MCF 10A (cell line): ENCODE results near the gene GMIP. TPM values are rescaled to one million over a fixed set of nuclear protein-coding genes. Genes with fewer than 3 reads are reported as not detected.
"Not testable (repeated sequence)": the region's sequence is repeated elsewhere in the genome, so short reads cannot be mapped to it uniquely, and the experiment has no call there.

Experiments used
- BruUV-seq: library from RNA; stranded (reverse); fragments of 400-500 nt; replicated peaks from 2 replicates; lab custom pipeline; 2021; lab: Mats Ljungman, UMichigan
- CTCF ChIA-PET: fragments of 300-600 bp; sonication (Branson Sonifier 250); formaldehyde crosslinking; extraction: SDS; loops from one replicate; lab custom pipeline; 2021; ENCODE audit warnings: antibody characterized with exemption, inconsistent platforms; lab: Yijun Ruan, JAX
- POLR2A ChIA-PET: fragments of 300-600, 350-650 bp; sonication (Branson Sonifier 250); formaldehyde crosslinking; extraction: SDS; loops from one replicate; lab custom pipeline; 2020; ENCODE audit warnings: antibody characterized with exemption, inconsistent platforms; lab: Yijun Ruan, JAX
- DNase-seq: peaks from one replicate; pipeline ENCODE4 v3.0.0-alpha.2; 2018; ENCODE audit not compliant: unreplicated experiment
- H3K27ac Mint-ChIP-seq: one replicate; pipeline ENCODE4 v1.8.0; 2022; ENCODE audit warnings: mild to moderate bottlenecking, low read depth, mixed read lengths; ENCODE audit not compliant: unreplicated experiment
- H3K27me3 Mint-ChIP-seq: one replicate; pipeline ENCODE4 v1.8.0; 2022; ENCODE audit warnings: mixed read lengths; ENCODE audit not compliant: insufficient read depth, unreplicated experiment
- H3K36me3 Mint-ChIP-seq: one replicate; pipeline ENCODE4 v1.8.0; 2022; ENCODE audit warnings: mild to moderate bottlenecking, moderate library complexity, mixed read lengths; ENCODE audit not compliant: insufficient read depth, unreplicated experiment
- H3K4me1 Mint-ChIP-seq: one replicate; pipeline ENCODE4 v1.8.0; 2022; ENCODE audit warnings: mixed read lengths; ENCODE audit not compliant: insufficient read depth, unreplicated experiment
- H3K4me3 Mint-ChIP-seq: one replicate; pipeline ENCODE4 v1.8.0; 2022; ENCODE audit warnings: mild to moderate bottlenecking, moderate library complexity, mixed read lengths; ENCODE audit not compliant: unreplicated experiment
- H3K9me3 Mint-ChIP-seq: one replicate; pipeline ENCODE4 v1.8.0; 2022; ENCODE audit warnings: mixed read lengths; ENCODE audit not compliant: unreplicated experiment
- intact Hi-C: fragments of 100-400 bp; cut with micrococcal nuclease; formaldehyde crosslinking; loops from 2 replicates; pipeline ENCODE4 v1.14.1; 2022
- total RNA-seq: library from RNA; stranded (reverse); gene quantifications from 2 replicates; pipeline ENCODE4 v1.2.3, GENCODE V29; 2022
- TF ChIP-seq, protein P1 (sequence below): fragments of 200-600 bp; IDR thresholded peaks from one replicate; pipeline ENCODE4 v1.8.0; 2022; ENCODE audit warnings: antibody characterized with exemption, mild to moderate bottlenecking; ENCODE audit not compliant: unreplicated experiment

Gene GMIP
- total RNA-seq, 1 experiment from 2014 or later = 10.1 TPM

DNA sequence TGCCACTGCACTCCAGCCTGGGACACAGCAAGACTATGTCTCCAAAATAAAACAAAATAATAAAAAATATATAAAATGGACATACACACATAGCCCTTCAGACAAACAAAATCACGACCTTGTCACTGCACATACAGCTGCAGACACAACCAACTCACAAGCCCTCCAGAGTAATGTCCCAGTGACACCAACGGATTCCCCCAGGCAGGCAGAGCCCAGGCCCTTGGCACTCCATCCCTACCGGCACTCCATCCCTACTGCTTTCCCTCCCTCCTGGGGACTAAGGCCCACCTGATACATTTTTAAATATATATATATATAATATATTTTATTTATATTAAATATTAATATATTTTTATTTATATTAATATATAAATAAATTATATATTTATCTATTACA lies 43.6 kb upstream of the GMIP start:
- ChIA-PET POLR2A (no interaction called here), CTCF (no interaction called here)
- no peak overlapping the region for H3K27ac Mint-ChIP-seq
- peaks cover 20% of the 10 kb centered on the region for H3K9me3 Mint-ChIP-seq
- H3K4me1 Mint-ChIP-seq = no peaks in the 10 kb centered on the region
- intact Hi-C loops = no loop called here
- no peaks in the 10 kb centered on the region for H3K27me3 Mint-ChIP-seq
- no peaks in the 10 kb centered on the region for H3K36me3 Mint-ChIP-seq
- no peak for DNase-seq
- TF ChIP-seq, protein P1, sequence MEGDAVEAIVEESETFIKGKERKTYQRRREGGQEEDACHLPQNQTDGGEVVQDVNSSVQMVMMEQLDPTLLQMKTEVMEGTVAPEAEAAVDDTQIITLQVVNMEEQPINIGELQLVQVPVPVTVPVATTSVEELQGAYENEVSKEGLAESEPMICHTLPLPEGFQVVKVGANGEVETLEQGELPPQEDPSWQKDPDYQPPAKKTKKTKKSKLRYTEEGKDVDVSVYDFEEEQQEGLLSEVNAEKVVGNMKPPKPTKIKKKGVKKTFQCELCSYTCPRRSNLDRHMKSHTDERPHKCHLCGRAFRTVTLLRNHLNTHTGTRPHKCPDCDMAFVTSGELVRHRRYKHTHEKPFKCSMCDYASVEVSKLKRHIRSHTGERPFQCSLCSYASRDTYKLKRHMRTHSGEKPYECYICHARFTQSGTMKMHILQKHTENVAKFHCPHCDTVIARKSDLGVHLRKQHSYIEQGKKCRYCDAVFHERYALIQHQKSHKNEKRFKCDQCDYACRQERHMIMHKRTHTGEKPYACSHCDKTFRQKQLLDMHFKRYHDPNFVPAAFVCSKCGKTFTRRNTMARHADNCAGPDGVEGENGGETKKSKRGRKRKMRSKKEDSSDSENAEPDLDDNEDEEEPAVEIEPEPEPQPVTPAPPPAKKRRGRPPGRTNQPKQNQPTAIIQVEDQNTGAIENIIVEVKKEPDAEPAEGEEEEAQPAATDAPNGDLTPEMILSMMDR = no peak
- H3K4me3 Mint-ChIP-seq = no peak overlapping the region
- BruUV-seq = no TSS peak

DNA sequence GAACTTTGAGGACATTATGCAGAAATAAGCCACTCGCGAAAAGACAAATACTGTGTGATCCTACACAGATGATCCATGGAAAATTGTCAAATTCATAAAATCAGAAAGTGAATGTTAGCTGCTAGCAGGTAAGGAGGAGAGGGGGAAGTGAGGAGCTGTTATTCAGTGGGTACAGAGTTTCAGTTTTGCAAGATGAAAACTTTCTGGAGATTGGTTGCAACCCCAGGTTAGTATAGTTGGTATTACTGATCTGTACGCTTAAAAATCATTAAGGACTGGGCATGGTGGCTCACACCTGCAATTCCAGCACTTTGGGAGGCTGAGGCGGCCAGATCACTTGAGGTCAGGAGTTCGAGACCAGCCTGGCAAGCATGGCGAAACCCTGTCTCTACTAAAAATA lies 43.1 kb upstream of the GMIP start:
- no TSS peak for BruUV-seq
- no peak overlapping the region for H3K27ac Mint-ChIP-seq
- DNase-seq = no peak
- no peaks in the 10 kb centered on the region for H3K4me1 Mint-ChIP-seq
- intact Hi-C loops = no loop called here
- no peaks in the 10 kb centered on the region for H3K27me3 Mint-ChIP-seq
- ChIA-PET POLR2A (no interaction called here), CTCF (no interaction called here)
- TF ChIP-seq, protein P1 = no peak
- H3K4me3 Mint-ChIP-seq = no peak overlapping the region
- peaks cover 20% of the 10 kb centered on the region for H3K9me3 Mint-ChIP-seq
- H3K36me3 Mint-ChIP-seq = no peaks in the 10 kb centered on the region

DNA sequence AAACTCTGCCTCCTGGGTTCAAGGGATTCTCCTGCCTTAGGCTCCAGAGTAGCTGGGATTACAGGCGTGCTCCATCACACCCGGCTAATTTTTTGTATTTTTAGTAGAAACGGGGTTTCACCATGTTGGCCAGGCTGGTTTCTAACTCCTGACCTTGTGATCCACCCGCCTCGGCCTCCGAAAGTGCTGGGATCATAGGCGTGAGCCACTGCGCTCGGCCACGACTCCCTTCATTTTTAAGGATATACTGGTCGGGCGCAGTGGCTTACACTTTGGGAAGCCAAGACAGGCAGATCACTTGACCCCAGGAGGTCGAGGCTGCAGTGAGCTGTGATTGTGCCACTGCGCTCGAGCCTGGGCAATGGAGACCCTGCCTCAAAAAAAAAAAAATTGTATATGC lies 42.7 kb upstream of the GMIP start:
- H3K4me1 Mint-ChIP-seq, BruUV-seq, DNase-seq, H3K4me3 Mint-ChIP-seq, H3K36me3 Mint-ChIP-seq, CTCF ChIA-PET, H3K27me3 Mint-ChIP-seq, intact Hi-C loops, POLR2A ChIA-PET, H3K27ac Mint-ChIP-seq: not testable (repeated sequence)
- peaks cover 20% of the 10 kb centered on the region for H3K9me3 Mint-ChIP-seq

DNA sequence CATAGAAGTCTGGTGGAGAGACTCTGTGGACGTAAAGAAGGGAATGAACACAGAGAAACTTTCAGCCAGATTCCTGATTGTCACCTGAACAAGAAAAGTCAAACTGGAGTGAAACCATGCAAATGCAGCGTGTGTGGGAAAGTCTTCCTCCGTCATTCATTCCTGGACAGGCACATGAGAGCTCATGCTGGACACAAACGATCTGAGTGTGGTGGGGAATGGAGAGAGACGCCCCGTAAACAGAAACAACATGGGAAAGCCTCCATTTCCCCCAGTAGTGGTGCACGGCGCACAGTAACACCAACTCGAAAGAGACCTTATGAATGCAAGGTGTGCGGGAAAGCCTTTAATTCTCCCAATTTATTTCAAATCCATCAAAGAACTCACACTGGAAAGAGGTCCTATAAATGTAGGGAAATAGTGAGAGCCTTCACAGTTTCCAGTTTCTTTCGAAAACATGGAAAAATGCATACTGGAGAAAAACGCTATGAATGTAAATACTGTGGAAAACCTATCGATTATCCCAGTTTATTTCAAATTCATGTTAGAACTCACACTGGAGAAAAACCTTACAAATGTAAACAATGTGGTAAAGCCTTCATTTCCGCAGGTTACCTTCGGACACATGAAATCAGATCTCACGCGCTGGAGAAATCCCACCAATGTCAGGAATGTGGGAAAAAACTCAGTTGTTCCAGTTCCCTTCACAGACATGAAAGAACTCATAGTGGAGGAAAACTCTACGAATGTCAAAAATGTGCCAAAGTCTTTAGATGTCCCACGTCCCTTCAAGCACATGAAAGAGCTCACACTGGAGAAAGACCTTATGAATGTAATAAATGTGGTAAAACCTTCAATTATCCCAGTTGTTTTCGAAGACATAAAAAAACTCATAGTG lies 36.0 kb upstream of the GMIP start:
- ChIA-PET POLR2A (no interaction called here), CTCF (no interaction called here)
- Mint-ChIP-seq H3K9me3 (peaks cover 21% of the 10 kb centered on the region), H3K27me3 (no peaks in the 10 kb centered on the region), H3K4me1 (no peaks in the 10 kb centered on the region), H3K36me3 (peaks cover 58% of the 10 kb centered on the region), H3K27ac (no peak overlapping the region), H3K4me3 (no peak overlapping the region)
- TF ChIP-seq, protein P1 = no peak
- no peak for DNase-seq
- intact Hi-C loops = no loop called here
- BruUV-seq = TSS peak; percentile 7
